NCI-H446 treated with DMSO at 0.1 percent for 48 hours (cell line): Measurements from ENCODE around the gene ST6GAL1.
"Not testable (repeated sequence)": the region's sequence is repeated elsewhere in the genome, so short reads cannot be mapped to it uniquely, and the experiment has no call there.

ENCODE experiments used
- DNase-seq: peaks from one replicate; lab custom pipeline; 2025; lab: John Stamatoyannopoulos, UW

The ST6GAL1 gene

DNA sequence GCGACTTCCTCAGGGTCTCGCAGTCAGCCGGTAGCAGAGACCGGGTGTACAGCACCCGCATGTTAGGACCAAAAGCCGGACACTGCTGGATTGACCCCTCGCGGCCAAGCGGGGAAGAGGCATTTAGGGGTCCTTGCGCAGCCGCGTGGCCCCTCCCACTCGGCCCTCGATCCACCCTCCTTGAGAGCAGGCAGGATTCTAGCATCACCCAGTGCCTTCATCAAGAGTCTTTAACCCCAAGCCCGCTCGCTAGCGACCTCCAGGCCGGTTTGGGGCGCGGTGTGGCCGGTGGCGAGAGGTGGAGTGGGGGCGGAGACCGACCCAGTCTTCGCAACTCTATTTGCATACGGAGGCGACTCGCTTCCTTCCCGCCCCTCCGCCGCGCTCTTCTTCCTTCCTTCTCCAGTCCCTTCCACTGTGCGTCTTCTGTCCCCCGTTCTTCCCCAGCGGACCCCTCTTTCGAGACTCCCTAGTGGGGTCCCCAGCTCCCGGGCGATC is at the start of gene ST6GAL1:
Gene ST6GAL1 (plus strand): TSS at position 384 of the 498 bp plus-strand sequence. CDS start 112,178 bp downstream, outside the sequence.
- DNase-seq: no peak

- no peak for DNase-seq
Observed at GRCh38 chr3:186882150-186882524, 48.2 kb upstream of the ST6GAL1 start.

- no peak for DNase-seq
Observed at GRCh38 chr3:186882881-186883685, 47.2 kb upstream of the ST6GAL1 start.

DNA sequence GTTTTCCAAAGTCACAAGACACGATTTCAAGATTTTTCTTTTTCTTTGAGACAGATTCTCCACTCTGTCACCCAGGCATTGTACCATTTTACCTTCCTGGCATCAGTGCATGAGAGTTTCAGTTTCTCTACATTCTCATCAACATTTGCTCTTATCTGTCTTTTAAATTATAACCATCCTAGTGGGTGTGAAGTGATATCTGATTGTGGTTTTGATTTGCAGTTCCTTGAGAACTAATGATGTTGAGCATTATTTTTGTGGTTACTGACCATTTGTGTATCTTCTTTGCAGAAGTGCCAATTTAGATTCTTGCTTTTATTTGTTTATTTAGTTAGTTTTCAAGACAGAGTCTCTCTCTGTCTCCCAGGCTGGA is 46.7 kb upstream of the ST6GAL1 start:
- no peak for DNase-seq

DNA sequence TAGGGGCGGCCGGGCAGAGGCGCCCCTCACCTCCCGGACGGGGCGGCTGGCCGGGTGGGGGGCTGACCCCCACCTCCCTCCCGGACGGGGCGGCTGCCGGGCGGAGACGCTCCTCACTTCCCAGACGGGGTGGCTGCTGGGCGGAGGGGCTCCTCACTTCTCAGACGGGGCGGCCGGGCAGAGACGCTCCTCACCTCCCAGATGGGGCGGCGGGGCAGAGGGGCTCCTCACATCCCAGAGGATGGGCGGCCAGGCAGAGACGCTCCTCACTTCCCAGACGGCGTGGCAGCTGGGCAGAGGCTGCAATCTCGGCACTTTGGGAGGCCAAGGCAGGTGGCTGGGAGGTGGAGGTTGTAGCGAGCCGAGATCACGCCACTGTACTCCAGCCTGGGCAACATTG is 45.5 kb upstream of the ST6GAL1 start:
- not testable (repeated sequence) for DNase-seq

GRCh38 chr3:186886202-186886981 is 43.9 kb upstream of the ST6GAL1 start:
- DNase-seq: no peak

DNA sequence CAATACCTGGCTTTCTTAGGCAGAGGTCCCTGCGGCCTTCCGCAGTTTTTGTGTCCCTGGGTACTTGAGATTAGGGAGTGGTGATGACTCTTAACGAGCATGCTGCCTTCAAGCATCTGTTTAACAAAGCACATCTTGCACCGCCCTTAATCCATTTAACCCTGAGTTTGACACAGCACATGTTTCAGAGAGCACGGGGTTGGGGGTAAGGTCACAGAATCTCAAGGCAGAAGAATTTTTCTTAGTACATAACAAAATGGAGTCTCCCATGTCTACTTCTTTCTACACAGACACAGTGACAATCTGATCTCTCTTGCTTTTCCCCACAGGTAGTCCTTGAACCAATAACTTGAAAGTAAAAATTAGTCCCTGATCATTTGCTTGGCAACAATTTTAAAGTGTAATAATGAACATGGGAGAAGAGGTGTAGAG is 42.8 kb upstream of the ST6GAL1 start:
- not testable (repeated sequence) for DNase-seq

DNA sequence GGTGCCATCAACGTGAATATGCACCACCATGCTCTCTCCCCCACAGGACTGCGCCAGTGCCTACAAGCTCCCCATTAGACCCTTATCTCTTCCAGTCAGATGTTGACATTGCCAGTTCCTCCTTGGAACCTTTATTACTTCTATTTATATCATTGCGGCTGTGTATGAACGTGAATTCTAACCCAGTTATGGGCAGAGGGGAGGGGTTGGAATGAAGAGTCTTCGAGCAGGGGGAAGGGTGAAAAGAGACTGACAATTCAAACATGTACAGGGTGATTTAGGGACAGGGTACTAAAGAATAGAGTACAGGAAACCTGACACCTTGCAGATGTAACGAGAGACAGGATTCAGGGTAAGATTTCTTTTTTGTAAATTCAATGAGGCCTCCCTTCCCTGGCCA is 41.8 kb upstream of the ST6GAL1 start:
- no peak for DNase-seq

DNA sequence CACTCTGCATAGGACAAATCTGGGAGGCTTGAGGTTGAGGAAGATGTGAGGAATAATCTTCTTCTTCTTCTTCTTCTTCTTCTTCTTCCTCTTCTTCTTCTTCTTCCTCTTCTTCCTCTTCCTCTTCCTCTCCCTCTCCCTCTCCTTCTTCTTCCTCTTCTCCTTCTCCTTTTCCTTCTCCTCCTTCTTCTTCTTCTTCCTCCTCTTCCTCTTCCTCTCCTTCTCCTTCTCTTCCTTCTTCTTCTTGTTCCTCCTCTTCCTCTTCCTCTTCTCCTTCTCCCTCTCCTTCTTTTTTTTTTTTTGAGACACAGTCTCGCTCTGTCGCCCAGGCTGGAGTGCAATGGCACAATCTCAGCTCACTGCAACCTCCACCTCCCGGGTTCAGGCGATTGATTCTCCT is 40.6 kb upstream of the ST6GAL1 start:
- not testable (repeated sequence) for DNase-seq

DNA sequence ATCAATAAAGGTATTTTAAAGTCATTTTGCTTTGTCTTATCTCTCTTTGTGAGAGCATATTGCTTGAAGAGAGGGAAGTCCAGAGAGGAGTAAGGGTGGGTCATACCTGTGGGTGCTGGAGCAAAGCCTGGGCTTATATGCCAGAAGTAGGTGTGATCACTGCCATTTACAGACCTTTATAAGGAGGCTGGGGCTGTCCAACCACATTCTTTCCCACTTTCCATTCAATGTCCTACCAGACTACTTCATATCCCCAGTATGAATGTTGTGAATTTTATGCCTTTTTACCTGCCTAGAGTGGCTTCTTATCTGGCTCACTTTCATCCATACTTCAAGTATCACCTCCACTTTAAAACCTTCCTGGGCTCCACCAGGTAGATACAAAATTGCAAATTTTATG is 39.4 kb upstream of the ST6GAL1 start:
- DNase-seq: no peak

- DNase-seq: not testable (repeated sequence)
Observed at GRCh38 chr3:186893071-186893470, 37.3 kb upstream of the ST6GAL1 start.

- DNase-seq: no peak
Observed at GRCh38 chr3:186895406-186895805, 34.9 kb upstream of the ST6GAL1 start.

- no peak for DNase-seq
Observed at GRCh38 chr3:186896006-186896405, 34.3 kb upstream of the ST6GAL1 start.

GRCh38 chr3:186896875-186897274 is 33.5 kb upstream of the ST6GAL1 start:
- DNase-seq: no peak

GRCh38 chr3:186901135-186901734 is 29.1 kb upstream of the ST6GAL1 start:
- DNase-seq: no peak

DNA sequence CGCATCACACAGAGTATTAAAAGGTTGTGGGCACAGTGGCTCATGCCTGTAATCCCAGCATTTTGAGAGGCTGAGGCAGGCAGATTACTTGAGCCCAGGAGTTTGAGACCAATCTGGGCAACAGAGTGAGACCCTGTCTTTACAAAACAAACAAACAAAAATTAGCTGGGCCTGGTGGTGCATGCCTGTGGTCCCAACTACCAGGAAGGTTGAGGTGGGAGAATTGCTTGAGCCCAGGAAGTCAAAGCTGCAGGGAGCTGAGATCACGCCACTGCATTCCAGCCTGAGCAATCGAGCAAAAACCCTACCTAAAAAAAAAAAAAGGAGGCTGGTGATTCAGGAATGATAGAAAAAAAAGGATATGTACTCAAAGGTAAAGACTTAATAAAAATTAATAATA is 28.2 kb upstream of the ST6GAL1 start:
- DNase-seq: no peak

DNA sequence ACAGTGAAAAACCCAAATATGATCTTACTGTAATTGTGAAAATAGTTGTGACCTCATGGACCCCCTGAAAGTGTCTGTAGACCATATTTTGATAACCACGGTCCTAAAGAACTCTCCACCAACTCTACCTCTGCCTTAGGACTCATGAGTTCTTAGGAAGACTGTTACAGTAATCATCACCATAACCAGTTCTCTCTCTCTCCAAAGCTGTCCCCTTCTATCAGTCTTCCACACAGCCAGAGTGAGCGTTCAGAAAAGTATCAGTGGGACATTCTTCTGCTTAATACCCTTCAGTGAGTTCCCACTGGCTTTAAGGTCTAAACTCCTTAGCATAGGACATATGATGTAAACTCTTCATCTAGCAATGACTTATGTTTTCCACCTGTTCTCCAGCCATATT is 27.6 kb upstream of the ST6GAL1 start:
- no peak for DNase-seq

- not testable (repeated sequence) for DNase-seq
Observed at GRCh38 chr3:186903676-186904075, 26.6 kb upstream of the ST6GAL1 start.

- not testable (repeated sequence) for DNase-seq
Observed at GRCh38 chr3:186907075-186907474, 23.3 kb upstream of the ST6GAL1 start.

- no peak for DNase-seq
Observed at GRCh38 chr3:186909078-186909853, 21.1 kb upstream of the ST6GAL1 start.
